Islet precursor cell (in vitro differentiated cells): ENCODE measurements around the gene GALNT2.
A peak's percentile ranks its signal among the peaks of the same experiment; 100 is the strongest.

ENCODE experiments used
- DNase-seq: peaks from one replicate; pipeline ENCODE4 v3.0.0-alpha.2; 2018

GALNT2 gene

GRCh38 chr1:230097370-230097769, 30.3 kb downstream of the GALNT2 start:
- no peak for DNase-seq

GRCh38 chr1:230098723-230099122, 31.7 kb downstream of the GALNT2 start:
- no peak for DNase-seq

DNA sequence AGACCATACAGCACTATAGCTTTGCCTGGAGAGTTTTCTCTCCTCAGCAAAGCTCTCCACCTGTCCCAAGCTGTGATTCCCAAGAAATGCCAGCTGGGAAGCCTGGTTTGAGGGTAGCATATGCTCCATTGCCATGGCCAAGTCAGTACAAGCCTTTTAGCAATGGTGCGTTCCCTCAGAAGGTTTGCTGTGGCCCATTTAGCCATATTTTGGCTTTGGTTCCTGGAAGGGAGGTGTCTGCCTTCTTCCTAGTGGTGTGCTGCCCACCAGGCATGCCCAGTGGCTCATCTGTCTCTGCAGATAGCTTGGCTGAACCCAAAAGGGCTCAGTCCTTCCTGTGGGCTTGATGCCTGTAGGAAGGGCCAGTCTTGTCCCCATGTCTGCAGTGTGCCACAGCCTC, 32.4 kb downstream of the GALNT2 start:
- DNase-seq, result no peak

GRCh38 chr1:230100932-230101331, 33.9 kb downstream of the GALNT2 start:
- DNase-seq, result no peak

GRCh38 chr1:230101556-230101955, 34.5 kb downstream of the GALNT2 start:
- no peak for DNase-seq

GRCh38 chr1:230102046-230102445, 35.0 kb downstream of the GALNT2 start:
- DNase-seq, result no peak

GRCh38 chr1:230102472-230102871, 35.4 kb downstream of the GALNT2 start:
- DNase-seq, result no peak

DNA sequence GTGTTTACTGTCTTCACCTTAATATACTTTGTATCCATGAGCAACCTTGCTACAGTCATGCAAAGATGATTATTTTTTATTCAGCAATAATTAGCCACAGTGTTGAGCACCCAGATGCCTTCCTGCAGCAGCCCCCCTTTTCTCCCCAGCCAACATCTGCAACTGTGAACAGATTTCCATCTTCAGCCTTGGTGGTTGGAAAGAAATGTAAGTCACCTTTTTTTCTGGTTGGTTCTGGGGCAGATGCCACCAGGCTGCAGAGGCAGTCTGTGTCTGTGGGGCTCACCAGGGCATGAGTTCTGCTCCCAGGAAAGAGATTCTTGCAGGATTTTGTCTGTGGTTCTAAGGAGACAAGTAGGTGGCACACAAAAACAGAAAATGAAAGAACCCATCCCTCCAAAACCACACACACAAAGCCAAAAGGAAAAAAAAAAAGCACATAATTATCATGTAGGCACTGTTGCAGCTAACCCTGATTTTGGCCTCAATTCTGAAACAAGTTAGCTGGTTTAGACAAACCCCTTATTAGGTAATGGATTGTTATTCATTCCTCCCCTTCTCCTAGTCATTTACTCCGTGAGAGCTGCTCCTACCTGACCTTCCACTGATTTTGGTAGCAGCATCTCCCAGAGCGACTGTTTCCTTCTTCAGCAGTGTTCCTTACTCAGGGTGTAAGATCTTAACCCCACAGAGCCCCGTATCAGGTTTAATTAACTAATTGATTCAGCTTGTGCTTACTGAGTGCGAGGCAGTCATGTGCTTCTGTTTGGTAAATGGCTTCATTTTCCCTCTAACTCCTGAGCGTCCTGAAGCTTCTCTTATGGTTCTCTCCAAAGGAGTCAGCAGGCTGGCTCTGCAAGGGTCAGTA, 36.5 kb downstream of the GALNT2 start:
- DNase-seq, result no peak

DNA sequence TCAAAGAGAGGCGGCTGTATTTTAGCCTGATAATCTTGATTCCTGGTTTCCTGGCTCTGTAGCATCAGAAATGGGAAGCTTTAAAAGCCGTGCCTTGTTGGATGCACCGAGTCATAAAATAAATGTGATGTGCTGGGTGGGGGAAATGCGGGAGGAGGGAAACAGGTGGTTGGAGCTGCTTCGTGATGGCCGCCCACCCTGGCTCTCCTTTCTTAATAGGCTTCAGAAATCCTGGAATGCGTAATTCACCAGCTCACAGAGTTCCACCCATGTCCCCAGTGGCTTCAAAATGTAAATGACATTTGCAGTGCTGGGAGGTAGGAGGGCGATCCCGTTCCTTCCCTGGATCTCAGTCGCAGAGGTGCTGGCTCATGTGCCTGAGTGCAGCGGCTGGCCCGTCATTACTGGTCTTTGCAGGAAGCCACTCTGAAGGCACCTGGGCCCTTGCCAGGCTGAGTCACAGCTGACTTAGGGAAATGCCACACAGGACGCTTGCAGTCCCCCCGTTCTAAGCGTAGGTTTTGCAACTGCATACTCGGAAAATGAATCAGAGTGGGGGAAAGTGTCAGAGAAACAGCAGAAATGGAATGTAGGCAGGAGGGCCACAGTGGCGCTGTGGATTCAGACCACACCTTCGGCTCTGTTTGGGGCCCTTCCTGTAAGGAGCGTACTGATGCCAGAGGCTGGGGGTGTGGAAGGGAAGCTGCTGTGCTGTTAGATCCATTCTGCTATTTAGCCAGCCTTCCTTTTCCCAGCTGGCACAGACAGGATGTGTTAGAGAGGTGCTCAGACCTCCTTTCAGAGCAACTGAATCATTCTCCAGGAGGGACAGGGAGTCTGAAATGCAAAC, 37.6 kb downstream of the GALNT2 start:
- peak; percentile 96 for DNase-seq

GRCh38 chr1:230105245-230105753, 38.3 kb downstream of the GALNT2 start:
- no peak for DNase-seq

- DNase-seq, result no peak
Observed at GRCh38 chr1:230105754-230106625, 39.0 kb downstream of the GALNT2 start.

GRCh38 chr1:230107941-230108340, 40.9 kb downstream of the GALNT2 start:
- no peak for DNase-seq

GRCh38 chr1:230108580-230108979, 41.5 kb downstream of the GALNT2 start:
- no peak for DNase-seq

DNA sequence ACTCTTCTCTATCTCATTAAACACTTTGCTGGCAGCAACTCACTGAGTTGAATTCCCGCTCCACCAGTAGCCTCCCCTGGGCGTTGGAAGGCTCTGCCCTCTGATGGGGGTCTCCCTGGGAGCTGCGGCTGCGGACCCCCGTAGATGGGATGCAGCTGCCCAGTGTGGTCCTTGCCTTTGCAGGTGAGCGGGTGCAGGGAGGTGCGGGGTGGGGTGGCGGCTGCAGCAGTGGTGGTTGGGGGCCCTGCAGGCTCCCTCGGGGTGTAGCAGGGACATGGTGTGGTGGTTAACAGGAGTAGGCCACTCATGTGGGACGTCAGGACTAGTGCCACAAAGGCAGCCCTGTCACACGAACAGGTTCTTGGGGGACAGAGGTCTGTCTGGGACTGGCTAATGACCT, 42.0 kb downstream of the GALNT2 start:
- no peak for DNase-seq

- DNase-seq, result peak; percentile 86
Observed at GRCh38 chr1:230109895-230110667, 43.0 kb downstream of the GALNT2 start.

DNA sequence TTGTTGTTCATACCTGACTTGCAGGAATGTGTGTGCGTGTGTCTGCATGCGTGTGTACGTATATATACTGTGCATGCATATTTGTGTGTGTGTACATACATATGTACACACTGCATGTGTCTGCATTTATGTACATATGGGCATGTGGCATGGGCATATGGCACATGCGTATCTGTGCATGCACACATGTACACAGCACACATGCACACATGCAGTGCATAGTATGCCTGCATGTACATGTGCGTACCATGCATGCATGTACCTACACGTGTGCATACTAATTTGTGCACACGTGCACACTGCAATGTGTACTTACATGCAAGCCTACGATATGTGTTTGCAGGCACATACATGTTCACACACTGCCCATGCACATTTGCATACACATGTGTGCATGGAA, 43.9 kb downstream of the GALNT2 start:
- no peak for DNase-seq

GRCh38 chr1:230112131-230112701, 45.2 kb downstream of the GALNT2 start:
- DNase-seq, result no peak

- no peak for DNase-seq
Observed at GRCh38 chr1:230112782-230113181, 45.7 kb downstream of the GALNT2 start.

- no peak for DNase-seq
Observed at GRCh38 chr1:230113235-230113592, 46.2 kb downstream of the GALNT2 start.

- DNase-seq, result no peak
Observed at GRCh38 chr1:230113593-230114236, 46.7 kb downstream of the GALNT2 start.

- DNase-seq, result no peak
Observed at GRCh38 chr1:230114237-230114651, 47.2 kb downstream of the GALNT2 start.
